HG02642 (cell line): ENCODE data around the gene MON1B.
"Not testable (repeated sequence)": the region's sequence is repeated elsewhere in the genome, so short reads cannot be mapped to it uniquely, and the experiment has no call there.

ENCODE experiments used
- ATAC-seq: cut with Tn5 transposase; IDR thresholded peaks from one replicate; pipeline ENCODE4 v1.9.1; 2021; ENCODE audit warnings: mild to moderate bottlenecking; ENCODE audit not compliant: unreplicated experiment, poor library complexity

MON1B gene

DNA sequence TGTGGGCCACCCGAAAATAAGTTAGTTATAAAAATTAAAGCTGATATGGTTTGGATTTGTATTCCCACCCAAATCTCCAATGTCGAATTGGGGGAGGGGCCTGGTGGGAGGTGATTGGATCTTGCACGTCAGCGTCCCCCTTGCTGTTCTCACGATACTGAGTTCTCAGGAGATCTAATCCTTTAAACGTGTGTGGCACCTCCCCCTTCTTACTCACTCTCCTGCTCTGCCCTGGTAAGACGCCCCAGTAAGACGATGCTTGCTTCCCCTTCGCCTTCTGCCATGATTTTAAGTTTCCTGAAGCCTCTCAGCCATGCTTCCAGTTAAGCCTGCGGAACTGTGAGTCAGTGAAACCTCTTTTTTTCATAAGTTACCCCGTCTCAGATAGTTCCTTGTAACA, 43.6 kb downstream of the MON1B start:
- no peak for ATAC-seq

- peak; percentile 99 for ATAC-seq
These were observed 45.1 kb downstream of the MON1B start for GRCh38 chr16:77236063-77236511.

- no peak for ATAC-seq
These were observed 47.6 kb downstream of the MON1B start for GRCh38 chr16:77238593-77238992.

- not testable (repeated sequence) for ATAC-seq
These were observed 51.5 kb downstream of the MON1B start for GRCh38 chr16:77242471-77242870.

- no peak for ATAC-seq
These were observed 55.2 kb downstream of the MON1B start for GRCh38 chr16:77246150-77246549.

GRCh38 chr16:77250400-77250799, 59.4 kb downstream of the MON1B start:
- ATAC-seq = no peak
